CD4-positive, alpha-beta memory T cell (primary cell): ENCODE data around the gene AKAP1. TPM values are rescaled to one million over a fixed set of nuclear protein-coding genes. Genes with fewer than 3 reads are reported as not detected.

ENCODE experiments used
- CTCF ChIA-PET: fragments of 350-600 bp; sonication (Branson Sonifier 250); formaldehyde crosslinking; loops from one replicate; lab custom pipeline; 2021; ENCODE audit warnings: inconsistent platforms; ENCODE audit not compliant: partially characterized antibody; lab: Charles Lee
- POLR2A ChIA-PET: fragments of 350-600 bp; sonication (Branson Sonifier 250); formaldehyde crosslinking; loops from one replicate; lab custom pipeline; 2021; ENCODE audit not compliant: partially characterized antibody; lab: Charles Lee
- DNase-seq, 5 donors: peaks; one replicate each; pipeline versions ENCODE4 v3.0.0 to v3.0.0-alpha.2; 2020 to 2022; ENCODE audit warnings: mixed read lengths in 1 of 5
- H3K27ac ChIP-seq: one replicate; pipeline ENCODE4 v1.7.0; 2013; ENCODE audit warnings: low read depth, low read length
- H3K27me3 ChIP-seq: 2 replicates; pipeline ENCODE4 v1.7.0; 2013; ENCODE audit warnings: mild to moderate bottlenecking, low read length, moderate library complexity; ENCODE audit not compliant: insufficient read depth
- H3K36me3 ChIP-seq: 2 replicates; pipeline ENCODE4 v1.7.0; 2013; ENCODE audit warnings: mild to moderate bottlenecking, low read length, moderate library complexity; ENCODE audit not compliant: insufficient read depth
- H3K4me1 ChIP-seq: 2 replicates; pipeline ENCODE4 v1.7.0; 2013; ENCODE audit warnings: mild to moderate bottlenecking, low read length, moderate library complexity; ENCODE audit not compliant: insufficient read depth
- H3K4me3 ChIP-seq, 2 donors: one replicate each; pipeline ENCODE4 v1.7.0; 2013; ENCODE audit warnings: low read length in 2 of 2, mild to moderate bottlenecking in 1 of 2
- H3K9me3 ChIP-seq, 2 donors: one replicate each; pipeline ENCODE4 v1.7.0; 2013; ENCODE audit warnings: low read length in 2 of 2, control low read depth in 1 of 2; ENCODE audit not compliant: control insufficient read depth in 1 of 2
- H3K27ac Mint-ChIP-seq, 7 donors: one replicate each; pipeline ENCODE4 v1.8.0; 2020 to 2021; ENCODE audit warnings: mixed read lengths in 7 of 7, mild to moderate bottlenecking in 6 of 7, inconsistent platforms in 3 of 7, moderate library complexity in 3 of 7
- H3K27me3 Mint-ChIP-seq, 2 donors: one replicate each; pipeline ENCODE4 v1.8.0; 2020 to 2021; ENCODE audit warnings: mixed read lengths in 2 of 2
- H3K36me3 Mint-ChIP-seq, 2 donors: one replicate each; pipeline ENCODE4 v1.8.0; 2020 to 2021; ENCODE audit warnings: mixed read lengths in 2 of 2, inconsistent platforms in 1 of 2, mild to moderate bottlenecking in 1 of 2
- H3K4me1 Mint-ChIP-seq, 4 donors: one replicate each; pipeline ENCODE4 v1.8.0; 2020 to 2021; ENCODE audit warnings: mixed read lengths in 4 of 4, mild to moderate bottlenecking in 1 of 4
- H3K4me3 Mint-ChIP-seq, 8 donors: one replicate each; pipeline ENCODE4 v1.8.0; 2020 to 2021; ENCODE audit warnings: mixed read lengths in 8 of 8, mild to moderate bottlenecking in 7 of 8, moderate library complexity in 6 of 8, inconsistent platforms in 3 of 8
- H3K9me3 Mint-ChIP-seq, 8 donors: one replicate each; pipeline ENCODE4 v1.8.0; 2020 to 2021; ENCODE audit warnings: mixed read lengths in 8 of 8, mild to moderate bottlenecking in 5 of 8, inconsistent platforms in 3 of 8, moderate library complexity in 1 of 8
- intact Hi-C: fragments of 100-400 bp; cut with micrococcal nuclease; formaldehyde crosslinking; loops from one replicate; pipeline ENCODE4 v1.15.1; 2023
- polyA plus RNA-seq, 2 donors: library from polyadenylated mRNA; unstranded; fragments of 300-500 nt; fragmentation: Illumina TruSeq; gene quantifications; one replicate each; pipeline ENCODE4 v1.2.3, GENCODE V29; 2021
- total RNA-seq, 2 experiments: library from RNA; stranded (reverse); gene quantifications; one replicate each; pipeline ENCODE4 v1.2.3, GENCODE V29; 2021

AKAP1 gene
- total and polyA plus RNA-seq, 4 experiments from 2014 or later, result 9.8 to 35.7 (median 29.1) TPM

DNA sequence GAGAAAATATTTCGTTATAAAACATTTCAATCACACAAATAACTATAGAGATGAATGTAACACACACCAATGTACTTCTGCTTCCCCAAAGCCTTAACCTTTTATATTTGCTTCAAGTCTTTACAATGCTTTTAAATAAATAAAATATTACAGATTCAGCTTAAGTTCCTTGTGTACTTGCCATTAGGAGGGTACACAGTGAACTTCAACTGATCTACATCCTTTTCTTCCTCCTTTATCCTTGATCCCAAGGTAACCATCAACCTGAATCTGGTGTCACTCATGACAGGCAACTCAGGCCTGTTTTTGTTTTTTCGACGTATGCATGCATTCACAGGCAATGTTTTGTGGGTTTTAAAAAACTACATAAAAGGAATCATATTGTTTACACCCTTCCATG lies 9.3 kb upstream of the AKAP1 start:
- no peaks in the 10 kb centered on the region for H3K9me3 ChIP-seq
- no peak overlapping the region for H3K4me3 Mint-ChIP-seq
- H3K36me3 ChIP-seq, result no peaks in the 10 kb centered on the region
- H3K9me3 Mint-ChIP-seq, result no peaks in the 10 kb centered on the region
- POLR2A ChIA-PET, result no interaction called here
- no peaks in the 10 kb centered on the region for H3K4me1 Mint-ChIP-seq
- intact Hi-C loops, result no loop called here
- H3K27ac ChIP-seq, result no peak overlapping the region
- H3K27ac Mint-ChIP-seq, result no peak overlapping the region
- no peak for DNase-seq
- CTCF ChIA-PET, result no interaction called here
- H3K36me3 Mint-ChIP-seq, result no peaks in the 10 kb centered on the region
- H3K27me3 Mint-ChIP-seq, result no peaks in the 10 kb centered on the region
- no peaks in the 10 kb centered on the region for H3K27me3 ChIP-seq
- H3K4me3 ChIP-seq, result no peak overlapping the region
- H3K4me1 ChIP-seq, result no peaks in the 10 kb centered on the region

DNA sequence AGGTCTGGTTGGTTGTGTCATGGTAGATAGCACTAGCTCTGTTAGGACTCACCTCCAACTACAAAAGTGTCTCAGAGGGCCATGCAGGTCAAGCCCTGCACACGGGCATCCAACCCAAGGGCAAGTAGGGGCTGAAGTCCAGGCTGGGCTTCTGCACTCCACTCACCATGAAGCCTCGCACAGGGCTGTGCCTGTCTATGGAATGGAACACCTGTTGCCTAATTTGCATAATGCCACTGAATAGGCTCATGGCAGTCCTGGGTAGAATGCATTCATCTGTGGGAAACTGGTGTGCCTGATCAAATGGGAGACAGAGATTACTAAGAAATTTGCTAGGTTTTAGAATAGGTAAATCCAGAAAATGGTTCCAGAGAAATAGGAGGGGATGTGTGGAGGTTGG lies 8.0 kb upstream of the AKAP1 start:
- Mint-ChIP-seq H3K27ac (no peak overlapping the region), H3K36me3 (no peaks in the 10 kb centered on the region), H3K27me3 (no peaks in the 10 kb centered on the region), H3K4me1 (peaks cover 0 to 2% (median 0%) of the 10 kb centered on the region in 4 donors), H3K9me3 (no peaks in the 10 kb centered on the region), H3K4me3 (no peak overlapping the region)
- DNase-seq, result no peak
- no peaks in the 10 kb centered on the region for H3K27me3 ChIP-seq
- intact Hi-C loops, result no loop called here
- H3K36me3 ChIP-seq, result no peaks in the 10 kb centered on the region
- no peaks in the 10 kb centered on the region for H3K9me3 ChIP-seq
- no peak overlapping the region for H3K27ac ChIP-seq
- no peaks in the 10 kb centered on the region for H3K4me1 ChIP-seq
- ChIA-PET POLR2A (no interaction called here), CTCF (no interaction called here)
- no peak overlapping the region for H3K4me3 ChIP-seq

DNA sequence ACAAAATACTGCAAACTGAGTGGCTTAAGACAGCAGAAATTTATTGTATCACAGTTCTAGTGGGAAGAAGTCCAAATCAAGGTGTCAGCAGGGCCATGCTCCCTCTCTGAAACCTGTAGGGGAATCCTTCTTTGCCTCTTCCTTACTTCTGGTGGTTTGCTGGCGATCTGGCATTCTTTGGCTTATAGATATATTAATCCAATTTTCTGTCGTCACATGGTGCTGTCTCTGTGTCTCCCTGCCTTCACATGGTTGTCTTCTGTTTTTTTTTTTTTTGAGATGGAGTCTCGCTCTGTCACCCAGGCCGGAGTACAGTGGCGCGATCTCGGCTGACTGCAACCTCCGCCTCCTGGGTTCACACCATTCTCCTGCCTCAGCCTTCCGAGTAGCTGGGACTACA lies 6.8 kb upstream of the AKAP1 start:
- H3K9me3 ChIP-seq, result no peaks in the 10 kb centered on the region
- H3K4me3 Mint-ChIP-seq, result no peak overlapping the region
- no peak for DNase-seq
- POLR2A ChIA-PET, result no interaction called here
- H3K27me3 Mint-ChIP-seq, result no peaks in the 10 kb centered on the region
- H3K36me3 Mint-ChIP-seq, result no peaks in the 10 kb centered on the region
- H3K27ac ChIP-seq, result no peak overlapping the region
- intact Hi-C loops, result no loop called here
- H3K27ac Mint-ChIP-seq, result no peak overlapping the region
- no peaks in the 10 kb centered on the region for H3K4me1 ChIP-seq
- H3K4me1 Mint-ChIP-seq, result peaks cover 0 to 5% (median 3%) of the 10 kb centered on the region in 4 donors
- CTCF ChIA-PET, result no interaction called here
- H3K9me3 Mint-ChIP-seq, result no peaks in the 10 kb centered on the region
- H3K4me3 ChIP-seq, result no peak overlapping the region
- no peaks in the 10 kb centered on the region for H3K36me3 ChIP-seq
- no peaks in the 10 kb centered on the region for H3K27me3 ChIP-seq

DNA sequence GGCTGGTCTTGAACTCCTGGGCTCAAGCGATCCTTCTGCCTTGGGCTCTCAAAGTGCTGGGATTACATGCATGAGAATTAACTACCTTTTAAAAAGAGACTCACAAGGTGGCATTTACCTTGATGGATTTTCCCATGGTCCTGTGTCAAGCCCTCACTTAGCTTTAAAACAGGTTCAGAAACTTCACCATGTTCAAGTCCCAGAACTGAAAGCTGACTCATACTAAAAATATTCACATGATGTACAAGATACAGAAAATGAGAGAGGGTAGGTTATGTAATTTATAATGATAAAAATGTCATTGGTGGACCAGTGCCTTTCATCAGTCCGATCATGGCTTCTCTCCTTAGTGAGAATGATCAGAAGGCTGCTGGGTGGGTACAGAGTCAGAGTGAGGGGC lies 4.3 kb upstream of the AKAP1 start:
- no peaks in the 10 kb centered on the region for H3K9me3 Mint-ChIP-seq
- DNase-seq, result no peak
- H3K27me3 Mint-ChIP-seq, result no peaks in the 10 kb centered on the region
- H3K9me3 ChIP-seq, result no peaks in the 10 kb centered on the region
- ChIA-PET POLR2A (no interaction called here), CTCF (no interaction called here)
- no peak overlapping the region for H3K27ac Mint-ChIP-seq
- H3K4me1 Mint-ChIP-seq, result peaks cover 4 to 8% (median 6%) of the 10 kb centered on the region in 4 donors
- intact Hi-C loops, result loop anchor here (10.0 kb wide), 2 partner anchors 924 to 1434 kb away; partner anchors contain the start of genes MTMR4 and SRSF1
- no peak overlapping the region for H3K27ac ChIP-seq
- no peak overlapping the region for H3K4me3 Mint-ChIP-seq
- H3K4me3 ChIP-seq, result no peak overlapping the region
- H3K4me1 ChIP-seq, result peaks cover 5% of the 10 kb centered on the region
- no peaks in the 10 kb centered on the region for H3K27me3 ChIP-seq
- H3K36me3 Mint-ChIP-seq, result peaks cover 0 to 3% of the 10 kb centered on the region in 2 donors
- H3K36me3 ChIP-seq, result no peaks in the 10 kb centered on the region

DNA sequence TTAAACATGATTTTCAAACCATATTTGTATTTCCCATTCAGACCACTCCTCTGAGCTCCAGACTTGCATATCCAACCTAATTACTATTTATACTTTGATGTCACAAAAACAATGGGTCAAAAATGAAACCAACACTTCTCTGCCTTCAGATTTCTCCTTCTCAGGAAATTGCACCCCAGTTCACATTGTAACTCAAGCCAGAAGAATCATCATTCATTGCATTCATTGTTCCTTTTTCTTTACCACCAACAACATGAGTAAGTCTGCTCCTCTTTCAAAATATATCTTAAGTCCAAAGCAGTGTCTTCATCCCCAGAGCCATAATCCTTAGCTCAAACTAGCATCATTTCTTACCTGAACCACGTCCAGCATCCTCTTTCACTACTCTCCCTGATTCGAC lies 2.6 kb upstream of the AKAP1 start:
- no peak for DNase-seq
- Histone ChIP-seq H3K27ac (no peak overlapping the region), H3K4me3 (no peak overlapping the region), H3K36me3 (no peaks in the 10 kb centered on the region), H3K4me1 (peaks cover 17% of the 10 kb centered on the region), H3K27me3 (no peaks in the 10 kb centered on the region), H3K9me3 (no peaks in the 10 kb centered on the region)
- CTCF ChIA-PET, result no interaction called here
- peaks cover 14 to 20% (median 17%) of the 10 kb centered on the region in 4 donors for H3K4me1 Mint-ChIP-seq
- no peaks in the 10 kb centered on the region for H3K9me3 Mint-ChIP-seq
- peak overlapping the region in 3 of 7 donors; percentile 0 to 17 (median 1) for H3K27ac Mint-ChIP-seq
- peaks cover 0 to 4% of the 10 kb centered on the region in 2 donors for H3K36me3 Mint-ChIP-seq
- no peak overlapping the region for H3K4me3 Mint-ChIP-seq
- no peaks in the 10 kb centered on the region for H3K27me3 Mint-ChIP-seq
- intact Hi-C loops, result loop anchor here (10.0 kb wide), 2 partner anchors 922 to 1432 kb away; partner anchors contain the start of genes MTMR4 and SRSF1
- POLR2A ChIA-PET, result no interaction called here

DNA sequence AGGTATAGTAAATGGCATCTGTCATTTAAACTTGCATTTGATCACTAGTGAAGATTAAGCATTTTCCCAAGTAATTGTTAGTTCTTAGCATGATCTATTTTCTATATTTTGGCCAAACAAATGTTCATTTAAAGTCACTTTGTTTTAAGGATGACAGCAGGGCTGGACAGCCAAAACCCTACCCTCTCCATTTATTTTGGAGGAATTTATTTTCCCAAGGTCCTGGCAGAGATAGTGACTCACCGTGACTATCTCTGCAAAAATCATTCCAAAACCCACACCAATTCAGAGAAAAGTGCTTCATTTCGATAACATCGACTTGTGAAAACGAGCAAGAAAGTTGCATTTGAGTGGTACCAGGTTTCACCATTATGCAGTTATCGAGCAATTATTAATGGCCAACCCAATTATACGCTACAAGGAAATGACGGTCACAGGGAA lies 665 bp upstream of the AKAP1 start:
- no peaks in the 10 kb centered on the region for H3K36me3 ChIP-seq
- intact Hi-C loops, result loop anchor here (1.0 to 10.0 kb wide), 5 partner anchors 30 to 1430 kb away; partner anchors contain the start of genes MRPS23, MSI2, MTMR4 and SRSF1
- peak in 1 of 5 donors; percentile 3 for DNase-seq
- peak overlapping the region; percentile 83 for H3K27ac ChIP-seq
- peak overlapping the region; percentile 11 to 99 for H3K4me3 ChIP-seq
- no peaks in the 10 kb centered on the region for H3K9me3 ChIP-seq
- Mint-ChIP-seq H3K4me3 (peak overlapping the region; percentile 89 to 94 (median 92)), H3K27me3 (no peaks in the 10 kb centered on the region), H3K36me3 (peaks cover 0 to 4% of the 10 kb centered on the region in 2 donors), H3K27ac (peak overlapping the region; percentile 92 to 98 (median 95)), H3K4me1 (peaks cover 22 to 35% (median 24%) of the 10 kb centered on the region in 4 donors), H3K9me3 (no peaks in the 10 kb centered on the region)
- no peaks in the 10 kb centered on the region for H3K27me3 ChIP-seq
- peaks cover 18% of the 10 kb centered on the region for H3K4me1 ChIP-seq
- ChIA-PET POLR2A (interaction anchor here (0.7 to 2.9 kb wide), 11 partner anchors 9 to 1548 kb away, joined by 3 to 31 read pairs (median 5); partner anchors contain the start of genes C17orf67, DGKE, MRPS23 and RNF43), CTCF (interaction anchor here (0.8 to 1.2 kb wide), 2 partner anchors 28 to 75 kb away, joined by 3 read pairs; no protein-coding TSS in a partner anchor)

DNA sequence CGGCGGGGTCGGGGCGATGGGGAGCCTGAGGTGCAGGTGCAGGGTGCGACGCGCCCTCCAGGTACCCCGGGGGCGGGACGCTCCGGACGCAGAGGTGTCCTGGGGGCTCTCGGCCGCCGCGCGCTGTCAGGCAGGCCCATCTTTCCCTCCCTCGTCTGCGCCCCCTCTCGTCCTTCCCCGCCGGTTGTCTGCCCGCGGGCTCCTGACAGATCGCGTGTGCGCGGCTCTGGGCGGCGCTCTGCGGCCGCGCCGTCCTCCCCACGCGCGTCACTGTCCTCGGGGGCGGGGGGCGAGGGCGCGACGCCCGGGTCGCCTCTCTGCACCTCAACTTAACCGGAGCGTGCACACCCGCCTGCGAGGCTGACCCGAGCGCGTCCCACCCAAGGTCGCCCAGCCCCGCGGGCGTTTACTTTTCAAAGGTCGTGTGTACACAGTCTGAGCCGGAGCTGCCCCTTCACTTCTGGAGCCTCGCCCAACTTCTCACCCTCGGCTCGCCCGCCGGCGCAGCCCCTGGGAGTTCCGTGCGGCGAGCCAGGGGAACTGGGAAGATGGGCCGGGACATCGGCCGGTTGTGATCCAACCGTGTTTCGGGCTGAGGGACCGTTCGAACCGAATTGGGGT lies 512 bp downstream of the AKAP1 start:
- H3K4me1 ChIP-seq, result peaks cover 19% of the 10 kb centered on the region
- Mint-ChIP-seq H3K4me1 (peaks cover 22 to 38% (median 31%) of the 10 kb centered on the region in 4 donors), H3K36me3 (peaks cover 0 to 4% of the 10 kb centered on the region in 2 donors), H3K9me3 (no peaks in the 10 kb centered on the region), H3K27me3 (no peaks in the 10 kb centered on the region), H3K4me3 (peak overlapping the region; percentile 89 to 95 (median 92)), H3K27ac (peak overlapping the region in 6 of 7 donors; percentile 23 to 93 (median 70))
- no peaks in the 10 kb centered on the region for H3K36me3 ChIP-seq
- no peaks in the 10 kb centered on the region for H3K27me3 ChIP-seq
- peak; percentile 61 to 72 (median 67) for DNase-seq
- intact Hi-C loops, result loop anchor here (1.0 to 10.0 kb wide), 9 partner anchors 29 to 1429 kb away; partner anchors contain the start of genes C17orf67, COIL, DYNLL2 and MSI2
- peak overlapping the region; percentile 72 to 82 for H3K4me3 ChIP-seq
- peak overlapping the region; percentile 68 for H3K27ac ChIP-seq
- no peaks in the 10 kb centered on the region for H3K9me3 ChIP-seq
- POLR2A ChIA-PET, result interaction anchor here (0.8 to 2.9 kb wide), 13 partner anchors 8 to 1546 kb away, joined by 3 to 31 read pairs (median 5); partner anchors contain the start of genes C17orf67, DGKE, DYNLL2 and MRPS23
- CTCF ChIA-PET, result interaction anchor here (1.2 kb wide), 1 partner anchor 27 kb away, joined by 3 read pairs; no protein-coding TSS in a partner anchor
